Stimulated activated naive CD8-positive, alpha-beta T cell treated with anti-CD3 and anti-CD28 coated beads, Interleukin-15, Interleukin-2, amounts not matched to agents 100 ng/mL and 50 ng/mL, for 24 hours (primary cell): ENCODE data around the gene MACROD1.

Experiments
- H3K27ac Mint-ChIP-seq: one replicate; pipeline ENCODE4 v1.8.0; 2021; ENCODE audit warnings: mild to moderate bottlenecking, mixed read lengths
- H3K27me3 Mint-ChIP-seq: one replicate; pipeline ENCODE4 v1.8.0; 2021; ENCODE audit warnings: mixed read lengths
- H3K36me3 Mint-ChIP-seq: one replicate; pipeline ENCODE4 v1.8.0; 2021; ENCODE audit warnings: low read depth, mixed read lengths
- H3K4me1 Mint-ChIP-seq: one replicate; pipeline ENCODE4 v1.8.0; 2021; ENCODE audit warnings: low read depth, mixed read lengths
- H3K4me3 Mint-ChIP-seq: one replicate; pipeline ENCODE4 v1.8.0; 2021; ENCODE audit warnings: mild to moderate bottlenecking, mixed read lengths
- H3K9me3 Mint-ChIP-seq: one replicate; pipeline ENCODE4 v1.8.0; 2021; ENCODE audit warnings: mixed read lengths

Gene MACROD1

DNA sequence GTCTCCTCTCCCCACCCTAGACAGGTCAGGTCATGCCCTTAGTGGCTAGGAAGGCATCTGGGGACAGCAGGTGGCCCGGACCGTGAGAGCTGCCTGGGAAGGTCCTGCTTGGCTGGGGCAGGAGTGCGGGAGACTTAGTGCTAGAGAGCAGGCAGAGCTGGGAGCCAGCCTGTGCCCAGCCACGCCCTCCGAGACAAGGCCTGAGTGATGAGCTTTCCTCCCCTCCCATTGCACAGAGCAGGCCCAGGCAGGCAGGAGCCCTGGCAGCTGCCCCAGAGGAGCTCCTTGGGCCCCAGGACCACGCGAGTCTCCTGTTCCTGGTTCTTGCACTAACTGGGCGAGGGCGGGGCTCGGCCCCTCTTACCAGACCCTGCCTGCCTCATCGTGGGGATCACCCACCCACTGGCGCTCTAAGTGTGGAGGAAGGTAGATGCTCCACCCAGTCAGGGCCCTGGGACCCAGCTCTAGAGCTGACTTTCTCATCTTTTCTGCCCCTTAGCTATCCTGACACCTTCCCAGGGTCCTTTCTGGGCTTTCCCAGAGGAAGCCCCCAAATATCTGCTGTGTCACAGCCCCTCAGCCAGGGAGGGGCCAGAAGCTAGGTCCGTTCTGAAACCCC is 44.9 kb downstream of the MACROD1 start:
- Mint-ChIP-seq H3K27me3 (no peaks in the 10 kb centered on the region), H3K4me1 (peaks cover 17% of the 10 kb centered on the region), H3K27ac (no peak overlapping the region), H3K4me3 (no peak overlapping the region), H3K9me3 (no peaks in the 10 kb centered on the region), H3K36me3 (no peaks in the 10 kb centered on the region)

GRCh38 chr11:64119700-64120099 is 46.2 kb downstream of the MACROD1 start:
- H3K4me1 Mint-ChIP-seq = peaks cover 17% of the 10 kb centered on the region
- no peaks in the 10 kb centered on the region for H3K9me3 Mint-ChIP-seq
- no peaks in the 10 kb centered on the region for H3K27me3 Mint-ChIP-seq
- H3K4me3 Mint-ChIP-seq = no peak overlapping the region
- H3K27ac Mint-ChIP-seq = no peak overlapping the region
- no peaks in the 10 kb centered on the region for H3K36me3 Mint-ChIP-seq

DNA sequence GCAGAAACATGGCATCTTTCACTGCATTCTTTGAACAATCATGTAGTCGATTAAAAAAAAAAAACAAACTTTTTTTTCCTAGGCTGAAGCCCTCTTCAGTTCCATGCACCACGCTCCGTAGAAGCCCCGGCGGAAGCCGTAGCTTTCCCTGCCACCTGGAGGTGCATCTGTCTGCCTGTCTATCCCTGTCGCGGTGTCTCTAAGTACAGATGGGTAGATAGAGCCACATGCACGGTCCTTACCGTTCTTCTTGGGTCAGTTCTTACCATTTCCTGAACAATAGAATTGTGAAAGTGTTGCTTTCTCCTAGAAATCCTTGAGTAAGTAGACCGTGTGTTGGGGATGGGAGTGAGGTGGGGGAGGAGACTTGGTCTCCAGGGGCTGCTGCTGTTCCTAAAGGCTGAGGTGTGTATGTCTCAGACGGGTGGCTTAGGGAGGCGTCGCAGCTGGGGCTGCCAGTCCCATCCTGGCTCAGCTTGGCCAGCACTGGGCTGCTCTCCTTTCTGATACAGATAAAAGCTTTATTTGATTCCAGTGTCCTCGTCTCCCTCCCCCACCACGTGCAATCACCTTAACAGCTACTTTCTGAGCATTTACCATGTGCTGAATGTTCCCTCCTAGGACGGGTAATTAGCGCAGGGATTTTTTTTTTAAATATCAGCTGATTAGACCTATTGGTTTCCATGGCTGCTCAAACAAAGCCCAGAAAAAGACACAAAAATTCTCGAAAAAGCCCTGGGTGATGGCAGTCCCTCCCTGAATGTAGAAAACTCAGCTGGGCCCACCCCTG is 46.8 kb downstream of the MACROD1 start:
- Mint-ChIP-seq H3K9me3 (no peaks in the 10 kb centered on the region), H3K4me3 (no peak overlapping the region), H3K27ac (no peak overlapping the region), H3K27me3 (no peaks in the 10 kb centered on the region), H3K36me3 (no peaks in the 10 kb centered on the region), H3K4me1 (peaks cover 17% of the 10 kb centered on the region)

DNA sequence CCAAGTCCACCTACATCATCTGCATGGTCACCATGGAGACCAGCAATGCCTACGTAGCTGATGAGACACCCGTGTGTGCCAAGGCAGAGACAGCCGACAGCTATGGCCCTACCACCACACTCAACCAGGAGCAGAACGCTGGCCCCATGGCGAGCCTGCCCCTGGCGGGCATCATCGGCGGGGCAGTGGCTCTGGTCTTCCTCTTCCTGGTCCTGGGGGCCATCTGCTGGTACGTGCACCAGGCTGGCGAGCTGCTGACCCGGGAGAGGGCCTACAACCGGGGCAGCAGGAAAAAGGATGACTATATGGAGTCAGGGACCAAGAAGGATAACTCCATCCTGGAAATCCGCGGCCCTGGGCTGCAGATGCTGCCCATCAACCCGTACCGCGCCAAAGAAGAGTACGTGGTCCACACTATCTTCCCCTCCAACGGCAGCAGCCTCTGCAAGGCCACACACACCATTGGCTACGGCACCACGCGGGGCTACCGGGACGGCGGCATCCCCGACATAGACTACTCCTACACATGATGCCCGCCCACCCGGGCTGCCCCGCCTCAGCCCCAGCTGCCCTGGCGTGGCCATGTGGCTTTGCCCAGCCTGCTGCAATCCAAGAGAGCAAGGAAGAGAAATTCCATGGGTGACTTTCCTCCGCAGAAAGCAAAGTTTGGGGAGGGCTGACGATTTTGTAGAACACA is 48.0 kb downstream of the MACROD1 start:
- Mint-ChIP-seq H3K27ac (no peak overlapping the region), H3K4me1 (peaks cover 17% of the 10 kb centered on the region), H3K4me3 (no peak overlapping the region), H3K9me3 (no peaks in the 10 kb centered on the region), H3K27me3 (no peaks in the 10 kb centered on the region), H3K36me3 (no peaks in the 10 kb centered on the region)

DNA sequence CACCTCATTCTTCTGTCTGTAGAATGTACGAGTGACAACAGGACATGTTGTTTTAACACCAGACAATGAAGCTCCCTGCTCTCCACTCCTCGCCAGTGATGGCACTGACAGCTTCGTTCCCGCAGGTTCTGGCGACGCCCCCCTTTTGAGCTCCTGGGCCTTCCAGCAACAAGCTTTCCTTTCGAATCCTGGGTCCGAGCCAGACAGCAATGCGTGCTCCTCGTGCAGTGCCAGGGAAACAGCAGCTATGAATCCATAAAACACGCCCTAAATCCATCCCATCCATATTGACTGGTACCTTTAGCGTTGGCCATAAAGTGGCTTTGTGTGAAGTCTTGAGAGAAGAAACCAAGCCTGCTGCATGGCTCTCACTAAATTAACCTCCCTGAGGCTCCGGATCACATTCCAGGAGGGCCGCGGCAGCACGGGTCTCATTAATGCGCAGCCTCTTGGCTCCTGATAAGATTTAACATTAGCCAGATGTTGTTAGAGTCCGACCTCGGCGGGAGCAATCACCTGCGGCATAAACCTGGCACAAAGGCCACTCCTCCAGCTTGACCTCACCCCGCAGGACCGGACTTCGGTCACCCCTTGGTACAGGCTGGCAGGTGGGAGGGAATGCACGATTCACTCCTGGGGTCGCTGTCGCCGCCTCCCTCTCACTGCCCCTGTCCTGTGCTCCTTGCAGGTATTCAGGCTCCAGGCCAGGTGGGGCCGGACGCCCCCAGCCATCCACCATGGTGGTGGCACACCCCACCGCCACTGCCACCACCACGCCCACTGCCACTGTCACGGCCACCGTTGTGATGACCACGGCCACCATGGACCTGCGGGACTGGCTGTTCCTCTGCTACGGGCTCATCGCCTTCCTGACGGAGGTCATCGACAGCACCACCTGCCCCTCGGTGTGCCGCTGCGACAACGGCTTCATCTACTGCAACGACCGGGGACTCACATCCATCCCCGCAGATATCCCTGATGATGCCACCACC is 50.1 kb downstream of the MACROD1 start:
- Mint-ChIP-seq H3K27ac (no peak overlapping the region), H3K4me1 (peaks cover 6% of the 10 kb centered on the region), H3K36me3 (no peaks in the 10 kb centered on the region), H3K27me3 (no peaks in the 10 kb centered on the region), H3K9me3 (no peaks in the 10 kb centered on the region), H3K4me3 (no peak overlapping the region)

DNA sequence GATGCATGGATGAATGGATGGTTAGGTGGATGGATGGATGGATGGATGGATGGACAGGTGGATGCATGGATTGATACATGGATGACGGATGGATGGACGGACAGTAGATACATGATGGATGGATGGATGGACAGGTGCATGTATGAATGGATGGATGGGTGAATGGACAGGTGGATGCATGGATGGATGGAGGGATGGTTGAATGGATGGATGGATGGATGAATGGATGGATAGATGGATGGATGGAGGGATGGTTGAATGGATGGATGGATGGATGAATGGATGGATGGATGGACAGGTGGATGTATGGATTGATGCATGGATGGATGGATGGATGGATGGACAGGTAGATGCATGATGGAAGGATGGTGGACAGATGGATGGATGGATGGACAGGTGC is 51.7 kb downstream of the MACROD1 start:
- Mint-ChIP-seq H3K4me1 (no peaks in the 10 kb centered on the region), H3K36me3 (no peaks in the 10 kb centered on the region), H3K27me3 (no peaks in the 10 kb centered on the region), H3K27ac (no peak overlapping the region), H3K4me3 (no peak overlapping the region), H3K9me3 (no peaks in the 10 kb centered on the region)

DNA sequence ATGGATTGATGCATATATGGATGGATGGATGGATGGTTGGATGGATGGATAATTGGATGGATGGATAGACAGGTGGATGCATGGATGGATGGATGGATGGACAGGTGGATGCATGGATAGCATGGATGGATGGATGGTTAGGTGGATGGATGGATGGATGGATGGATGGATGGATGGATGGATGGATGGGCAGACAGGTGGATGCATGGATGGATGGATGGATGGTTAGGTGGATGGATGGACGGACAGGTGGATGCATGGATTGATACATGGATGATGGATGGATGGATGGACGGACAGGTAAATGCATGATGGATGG is 52.5 kb downstream of the MACROD1 start:
- H3K27ac Mint-ChIP-seq = no peak overlapping the region
- no peaks in the 10 kb centered on the region for H3K4me1 Mint-ChIP-seq
- no peaks in the 10 kb centered on the region for H3K9me3 Mint-ChIP-seq
- H3K27me3 Mint-ChIP-seq = no peaks in the 10 kb centered on the region
- no peaks in the 10 kb centered on the region for H3K36me3 Mint-ChIP-seq
- no peak overlapping the region for H3K4me3 Mint-ChIP-seq

DNA sequence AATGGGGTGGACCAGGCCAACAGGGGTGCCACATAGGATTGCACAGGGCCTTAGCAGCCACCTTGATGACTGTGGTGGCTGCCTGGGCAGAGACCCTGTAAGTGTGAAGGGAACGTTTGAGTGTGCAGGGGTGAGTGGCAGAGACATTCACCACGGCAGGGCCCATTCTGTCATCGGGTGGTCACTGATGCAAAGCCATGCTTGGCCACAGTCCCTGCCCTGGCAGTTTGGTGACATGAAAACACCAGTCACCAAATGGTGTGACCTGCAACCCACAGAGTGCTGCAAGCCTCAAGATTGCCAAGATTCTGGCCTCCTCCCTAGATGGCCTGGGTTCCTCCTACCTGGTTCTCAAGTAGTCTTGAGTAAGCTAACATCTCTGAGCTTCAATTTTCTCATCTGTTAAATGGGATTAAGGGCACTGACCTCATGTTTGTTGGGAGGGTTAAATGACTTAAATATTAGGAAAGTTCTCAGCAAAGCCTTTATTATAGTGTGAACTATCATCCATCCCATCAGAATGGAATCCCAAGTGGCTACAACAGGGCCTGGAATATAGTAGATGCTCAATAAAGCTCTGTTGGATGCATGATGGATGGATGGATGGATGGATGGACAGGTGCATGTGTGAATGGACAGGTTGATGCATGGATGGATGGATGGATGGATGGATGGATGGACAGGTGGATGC is 53.0 kb downstream of the MACROD1 start:
- Mint-ChIP-seq H3K27ac (no peak overlapping the region), H3K27me3 (no peaks in the 10 kb centered on the region), H3K9me3 (no peaks in the 10 kb centered on the region), H3K4me3 (no peak overlapping the region), H3K4me1 (no peaks in the 10 kb centered on the region), H3K36me3 (no peaks in the 10 kb centered on the region)

DNA sequence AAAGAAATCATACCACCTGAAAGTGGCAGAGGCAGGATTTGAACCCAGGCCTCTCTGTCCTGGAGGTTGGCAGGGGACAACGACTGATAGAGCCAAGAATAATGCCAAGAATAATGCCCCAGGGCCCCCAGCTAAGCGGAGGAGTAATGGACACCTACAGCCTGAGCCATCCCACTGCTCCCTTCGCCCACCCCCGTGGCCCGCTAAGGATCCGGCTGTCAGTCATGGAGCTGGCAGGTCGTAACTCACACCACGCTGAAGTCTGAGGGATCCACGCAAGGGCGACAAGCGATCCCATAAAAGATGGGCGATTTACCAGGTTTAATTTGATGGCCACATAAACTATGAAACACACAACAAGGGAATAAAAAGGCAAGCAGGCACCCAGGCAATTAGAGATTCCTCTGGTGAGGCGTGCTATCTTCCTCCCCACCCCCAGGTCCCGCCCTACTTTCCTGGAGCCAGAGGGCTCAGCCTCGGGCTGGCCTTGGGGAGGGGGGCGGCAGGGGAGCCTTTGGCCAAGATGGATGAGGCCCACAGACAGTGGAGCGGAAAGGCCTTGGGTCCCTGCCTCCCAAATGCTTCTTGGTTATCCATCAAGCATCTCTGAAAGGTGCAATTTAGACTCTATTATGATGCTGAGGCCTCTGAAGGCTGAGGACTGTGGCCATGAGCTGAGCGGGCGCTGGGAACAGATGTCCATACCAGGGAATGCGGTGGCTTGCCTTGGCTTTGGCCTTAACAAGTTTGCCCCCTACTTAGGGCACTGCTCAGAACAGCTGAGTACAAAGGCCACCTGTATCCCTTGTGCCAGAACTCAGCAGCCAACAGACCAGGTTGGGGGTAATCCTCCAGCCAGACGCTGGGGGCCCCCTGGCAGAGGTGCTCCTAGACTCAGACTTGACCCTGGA is 55.2 kb downstream of the MACROD1 start:
- H3K36me3 Mint-ChIP-seq = no peaks in the 10 kb centered on the region
- no peaks in the 10 kb centered on the region for H3K4me1 Mint-ChIP-seq
- H3K4me3 Mint-ChIP-seq = no peak overlapping the region
- H3K27me3 Mint-ChIP-seq = no peaks in the 10 kb centered on the region
- no peak overlapping the region for H3K27ac Mint-ChIP-seq
- H3K9me3 Mint-ChIP-seq = no peaks in the 10 kb centered on the region

- H3K27ac Mint-ChIP-seq = no peak overlapping the region
- no peak overlapping the region for H3K4me3 Mint-ChIP-seq
- no peaks in the 10 kb centered on the region for H3K27me3 Mint-ChIP-seq
- H3K4me1 Mint-ChIP-seq = no peaks in the 10 kb centered on the region
- H3K9me3 Mint-ChIP-seq = no peaks in the 10 kb centered on the region
- H3K36me3 Mint-ChIP-seq = no peaks in the 10 kb centered on the region
These were observed 56.6 kb downstream of the MACROD1 start for GRCh38 chr11:64109332-64109731.

DNA sequence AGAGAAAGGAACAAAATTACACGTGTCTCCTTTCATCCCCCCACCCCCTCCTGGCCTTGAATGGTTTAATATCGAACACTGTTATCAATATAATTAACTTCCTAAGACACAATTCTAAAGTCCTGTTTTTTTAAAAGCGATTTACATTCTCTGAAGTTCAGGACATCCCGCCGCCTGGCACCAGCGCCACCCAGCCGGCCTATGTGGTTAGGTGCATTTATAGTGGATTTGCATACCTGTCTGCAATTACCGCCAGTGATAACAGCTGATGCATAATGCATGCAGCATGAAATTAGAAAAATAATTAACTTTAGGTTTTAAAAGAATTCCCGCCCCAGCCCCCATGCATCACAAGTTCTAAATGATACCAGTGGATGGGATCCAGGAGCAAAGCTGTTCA is 58.6 kb downstream of the MACROD1 start:
- Mint-ChIP-seq H3K4me3 (no peak overlapping the region), H3K4me1 (no peaks in the 10 kb centered on the region), H3K27ac (no peak overlapping the region), H3K9me3 (no peaks in the 10 kb centered on the region), H3K36me3 (no peaks in the 10 kb centered on the region), H3K27me3 (no peaks in the 10 kb centered on the region)

GRCh38 chr11:64104632-64105031 is 61.3 kb downstream of the MACROD1 start:
- Mint-ChIP-seq H3K27ac (no peak overlapping the region), H3K4me3 (no peak overlapping the region), H3K4me1 (no peaks in the 10 kb centered on the region), H3K9me3 (no peaks in the 10 kb centered on the region), H3K27me3 (no peaks in the 10 kb centered on the region), H3K36me3 (no peaks in the 10 kb centered on the region)

GRCh38 chr11:64103277-64103985 is 62.5 kb downstream of the MACROD1 start:
- no peaks in the 10 kb centered on the region for H3K9me3 Mint-ChIP-seq
- H3K4me3 Mint-ChIP-seq = no peak overlapping the region
- H3K27me3 Mint-ChIP-seq = no peaks in the 10 kb centered on the region
- no peaks in the 10 kb centered on the region for H3K36me3 Mint-ChIP-seq
- H3K27ac Mint-ChIP-seq = no peak overlapping the region
- H3K4me1 Mint-ChIP-seq = no peaks in the 10 kb centered on the region
